ENCODE data around the gene RFC3. TPM values are rescaled to one million over a fixed set of nuclear protein-coding genes. Genes with fewer than 3 reads are reported as not detected.

RFC3 gene
- polyA plus RNA-seq, 1 of the 3 experiments (the other 2 are of a cell fraction): 15.8 TPM

- TF ChIP-seq RCOR1 (IDR thresholded peaks at IDR 0.05; ENCODE audit: low read length) (peak; percentile 42; the same call in 1 of the 2 replicates), RFX5 (IDR thresholded peaks at IDR 0.05; ENCODE audit: low read length) (no peak), POLR2AphosphoS5 (IDR thresholded peaks at IDR 0.05; ENCODE audit: low read depth, low read length) (no peak), RXRA (IDR thresholded peaks at IDR 0.05; ENCODE audit: borderline replicate concordance, low read depth) (no peak), CHD2 (IDR thresholded peaks at IDR 0.05; ENCODE audit: low read length, partially characterized antibody) (peak; percentile 56), SIN3A (IDR thresholded peaks at IDR 0.05; ENCODE audit: borderline replicate concordance, low read depth, low read length) (no peak), JUND (IDR thresholded peaks at IDR 0.05) (no peak), PBX3 (IDR thresholded peaks at IDR 0.05) (no peak), TCF12 (IDR thresholded peaks at IDR 0.05) (no peak), GATA2 (CRISPR knock-in tag; IDR thresholded peaks at IDR 0.05) (peak; percentile 81), GABPA (IDR thresholded peaks at IDR 0.05; ENCODE audit: low read depth) (no peak), TAF1 (IDR thresholded peaks at IDR 0.05; ENCODE audit: borderline replicate concordance, low read depth, low read length) (no peak), FOXJ3 (CRISPR knock-in tag; IDR thresholded peaks at IDR 0.05) (no peak), EZH2phosphoT487 (IDR thresholded peaks at IDR 0.05; ENCODE audit: borderline replicate concordance, low read depth) (no peak), RAD21 (IDR thresholded peaks at IDR 0.05; ENCODE audit: low read length) (peak; percentile 24; the same call in 1 of the 2 replicates)
- TF ChIP-seq, protein P1, sequence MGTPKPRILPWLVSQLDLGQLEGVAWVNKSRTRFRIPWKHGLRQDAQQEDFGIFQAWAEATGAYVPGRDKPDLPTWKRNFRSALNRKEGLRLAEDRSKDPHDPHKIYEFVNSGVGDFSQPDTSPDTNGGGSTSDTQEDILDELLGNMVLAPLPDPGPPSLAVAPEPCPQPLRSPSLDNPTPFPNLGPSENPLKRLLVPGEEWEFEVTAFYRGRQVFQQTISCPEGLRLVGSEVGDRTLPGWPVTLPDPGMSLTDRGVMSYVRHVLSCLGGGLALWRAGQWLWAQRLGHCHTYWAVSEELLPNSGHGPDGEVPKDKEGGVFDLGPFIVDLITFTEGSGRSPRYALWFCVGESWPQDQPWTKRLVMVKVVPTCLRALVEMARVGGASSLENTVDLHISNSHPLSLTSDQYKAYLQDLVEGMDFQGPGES (IDR thresholded peaks at IDR 0.05; ENCODE audit: low read depth, low read length): no peak
Measured at GRCh38 chr13:33876716-33877394, 58.9 kb downstream of the RFC3 start (continued).

DNA sequence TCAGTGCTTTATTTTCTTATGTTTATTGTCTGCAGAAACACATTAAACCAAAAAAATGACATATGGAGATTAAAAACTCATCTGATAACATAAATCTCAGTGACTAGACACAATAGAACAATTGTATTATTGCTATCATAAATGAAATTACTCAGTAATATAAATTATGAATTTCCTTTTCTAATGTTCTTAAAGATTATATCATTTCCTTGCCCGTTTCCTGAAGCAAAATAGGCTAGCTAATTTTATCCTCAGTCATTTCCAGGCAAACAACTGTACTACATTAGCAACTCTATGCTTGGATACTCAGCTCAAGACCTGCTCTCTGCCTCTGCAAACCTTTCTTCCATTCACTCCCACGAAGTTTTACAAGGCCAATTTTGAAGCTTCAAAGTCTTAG, 61.2 kb downstream of the RFC3 start:
- H3K9ac ChIP-seq: no peak overlapping the region
- H3F3A ChIP-seq (replicated peaks; ENCODE audit: insufficient read depth): peaks cover 11% of the 10 kb centered on the region
- H3K4me1 ChIP-seq (ENCODE audit: control insufficient read depth in 1 of 2, insufficient read depth in 2 of 2, low read depth in 1 of 2, low read length in 1 of 2): peaks cover 3 to 15% of the 10 kb centered on the region in 2 experiments; a peak in 2 of 4 replicates
- CTCF ChIA-PET: interaction anchor here (1.2 to 1.9 kb wide), 4 partner anchors 34 to 198 kb away, joined by 3 to 7 read pairs (median 4); no protein-coding TSS in a partner anchor
- H3K36me3 ChIP-seq (replicated peaks in 1 of 2; ENCODE audit: control insufficient read depth in 1 of 2, insufficient read depth in 2 of 2, low read length in 1 of 2): no peaks in the 10 kb centered on the region
- H3K4me2 ChIP-seq: no peak overlapping the region
- no peak for DNase-seq
- no peak overlapping the region for H3K4me3 ChIP-seq (ENCODE audit: low read depth in 2 of 2, low read length in 1 of 2)
- 4% methylated on average over 2 of the region's 2 CpGs for WGBS (ENCODE audit: low lambda C conversion rate)
- H3K27ac ChIP-seq (ENCODE audit: low read depth in 2 of 2, low read length in 1 of 2): peak overlapping the region; percentile 35 to 92
- TF ChIP-seq TCF12 (IDR thresholded peaks at IDR 0.05) (peak; percentile 49), GATA2 (CRISPR knock-in tag; IDR thresholded peaks at IDR 0.05) (peak; percentile 73), NFIC (IDR thresholded peaks at IDR 0.05; ENCODE audit: borderline replicate concordance) (no peak), EZH2phosphoT487 (IDR thresholded peaks at IDR 0.05; ENCODE audit: borderline replicate concordance, low read depth) (no peak), EP300 (IDR thresholded peaks at IDR 0.05; ENCODE audit: borderline replicate concordance in 1 of 2, low read depth in 1 of 2, low read length in 1 of 2) (peak; percentile 12 to 96; a peak in 3 of 4 replicates), TAF1 (IDR thresholded peaks at IDR 0.05; ENCODE audit: borderline replicate concordance, low read depth, low read length) (no peak), RAD21 (IDR thresholded peaks at IDR 0.05; ENCODE audit: low read length) (peak; percentile 48), RCOR1 (IDR thresholded peaks at IDR 0.05; ENCODE audit: low read length) (peak; percentile 34; the same call in 1 of the 2 replicates), TEAD4 (IDR thresholded peaks at IDR 0.05; ENCODE audit: borderline replicate concordance, insufficient read depth) (0 out of 2 replicates have a peak, but pooled peaks have one; percentile 30), FOSL2 (IDR thresholded peaks at IDR 0.05; ENCODE audit: borderline replicate concordance, low read depth) (no peak)
- TF ChIP-seq, protein P2, sequence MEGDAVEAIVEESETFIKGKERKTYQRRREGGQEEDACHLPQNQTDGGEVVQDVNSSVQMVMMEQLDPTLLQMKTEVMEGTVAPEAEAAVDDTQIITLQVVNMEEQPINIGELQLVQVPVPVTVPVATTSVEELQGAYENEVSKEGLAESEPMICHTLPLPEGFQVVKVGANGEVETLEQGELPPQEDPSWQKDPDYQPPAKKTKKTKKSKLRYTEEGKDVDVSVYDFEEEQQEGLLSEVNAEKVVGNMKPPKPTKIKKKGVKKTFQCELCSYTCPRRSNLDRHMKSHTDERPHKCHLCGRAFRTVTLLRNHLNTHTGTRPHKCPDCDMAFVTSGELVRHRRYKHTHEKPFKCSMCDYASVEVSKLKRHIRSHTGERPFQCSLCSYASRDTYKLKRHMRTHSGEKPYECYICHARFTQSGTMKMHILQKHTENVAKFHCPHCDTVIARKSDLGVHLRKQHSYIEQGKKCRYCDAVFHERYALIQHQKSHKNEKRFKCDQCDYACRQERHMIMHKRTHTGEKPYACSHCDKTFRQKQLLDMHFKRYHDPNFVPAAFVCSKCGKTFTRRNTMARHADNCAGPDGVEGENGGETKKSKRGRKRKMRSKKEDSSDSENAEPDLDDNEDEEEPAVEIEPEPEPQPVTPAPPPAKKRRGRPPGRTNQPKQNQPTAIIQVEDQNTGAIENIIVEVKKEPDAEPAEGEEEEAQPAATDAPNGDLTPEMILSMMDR (IDR thresholded peaks at IDR 0.05): no peak
- TF ChIP-seq, protein P3, sequence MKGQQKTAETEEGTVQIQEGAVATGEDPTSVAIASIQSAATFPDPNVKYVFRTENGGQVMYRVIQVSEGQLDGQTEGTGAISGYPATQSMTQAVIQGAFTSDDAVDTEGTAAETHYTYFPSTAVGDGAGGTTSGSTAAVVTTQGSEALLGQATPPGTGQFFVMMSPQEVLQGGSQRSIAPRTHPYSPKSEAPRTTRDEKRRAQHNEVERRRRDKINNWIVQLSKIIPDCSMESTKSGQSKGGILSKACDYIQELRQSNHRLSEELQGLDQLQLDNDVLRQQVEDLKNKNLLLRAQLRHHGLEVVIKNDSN (IDR thresholded peaks at IDR 0.05; ENCODE audit: borderline replicate concordance, low read depth): no peak
- no peaks in the 10 kb centered on the region for H3K9me3 ChIP-seq
- H4K20me1 ChIP-seq (ENCODE audit: insufficient read depth): no peaks in the 10 kb centered on the region
- no peaks in the 10 kb centered on the region for H3K27me3 ChIP-seq (ENCODE audit: insufficient read depth)
- H3K79me2 ChIP-seq (ENCODE audit: insufficient read depth): no peaks in the 10 kb centered on the region
- no peaks in the 10 kb centered on the region for H3K9me2 ChIP-seq
- POLR2A ChIA-PET: interaction anchor here (0.7 kb wide), 1 partner anchor 51 kb away, joined by 3 read pairs; no protein-coding TSS in a partner anchor
- no peak overlapping the region for H2AFZ ChIP-seq (ENCODE audit: low read depth)

All from SK-N-SH (cell line).